ENCODE results near the gene NFE2L3.
"Not testable (repeated sequence)": the region's sequence is repeated elsewhere in the genome, so short reads cannot be mapped to it uniquely, and the experiment has no call there.

- not testable (repeated sequence) for TF ChIP-seq POLR2AphosphoS5, POLR2A, EP300 (IDR thresholded peaks at IDR 0.05)
Observed at GRCh38 chr7:26177269-26177668, 25.3 kb downstream of the NFE2L3 start.

Measured in upper lobe of left lung (tissue), 4 donors.